Activated CD4-positive, alpha-beta T cell treated with anti-CD3 and anti-CD28 coated beads for 4 hours (primary cell): ENCODE results near the gene ATP1A4.

Experiments
- DNase-seq, 2 donors: peaks; one replicate each; pipeline ENCODE4 v3.0.0-alpha.2; 2020

ATP1A4 gene

DNA sequence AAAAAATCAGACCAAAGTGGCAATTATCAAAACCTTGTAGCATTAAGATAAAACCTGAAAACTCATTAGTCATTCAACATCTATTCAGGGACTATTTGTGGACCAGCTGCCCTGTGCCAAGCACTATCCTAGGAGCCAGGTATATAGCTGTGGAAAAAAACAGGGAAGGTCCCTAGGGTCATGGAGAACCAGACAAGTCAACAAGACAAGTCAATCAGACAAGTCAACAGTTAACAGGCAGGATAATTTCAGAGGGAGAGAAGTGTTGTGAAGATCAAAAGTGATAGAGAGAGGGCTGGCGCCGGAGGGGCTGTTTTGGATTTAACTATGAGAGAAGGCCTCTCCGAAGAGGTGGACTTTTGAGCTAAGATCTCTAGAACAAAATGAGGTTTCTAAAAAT lies 3.3 kb upstream of the ATP1A4 start:
- DNase-seq, result no peak

DNA sequence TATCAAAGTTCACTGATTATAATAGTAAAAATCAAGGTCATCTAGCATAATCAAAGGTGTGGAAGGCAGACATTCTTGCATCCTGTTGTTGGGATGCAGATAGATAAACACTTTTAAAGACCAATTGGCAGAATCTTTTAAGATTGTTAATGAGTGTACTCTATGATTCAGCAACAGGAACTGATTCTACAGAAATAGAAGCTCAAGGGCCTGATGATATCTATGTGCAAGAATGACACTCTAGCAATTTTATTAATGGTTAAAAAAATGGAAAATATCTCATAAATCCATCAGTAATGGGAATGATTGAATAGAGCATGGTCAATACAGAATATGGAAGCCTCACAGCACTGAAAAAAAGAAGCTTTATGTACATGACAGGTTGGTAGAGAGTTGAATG lies 2.2 kb upstream of the ATP1A4 start:
- DNase-seq, result no peak

DNA sequence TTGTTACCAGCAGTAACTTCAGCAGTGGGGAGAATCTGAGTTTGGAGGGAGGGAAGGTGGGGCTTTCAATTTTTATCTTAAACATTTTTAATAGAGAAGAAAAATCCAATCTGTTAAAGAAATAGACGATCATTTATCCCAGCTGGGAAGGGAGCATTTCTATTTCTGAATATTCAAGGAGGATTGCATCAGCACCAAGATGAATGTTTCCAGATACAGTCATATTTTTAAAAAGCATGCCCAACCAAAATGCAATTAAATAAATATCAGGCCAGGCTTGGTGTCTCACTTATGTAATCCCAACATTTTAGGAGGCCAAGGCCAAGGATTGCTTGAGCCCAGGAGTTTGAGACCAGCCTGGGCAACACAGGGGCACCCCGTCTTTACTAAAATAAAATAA lies 1.7 kb upstream of the ATP1A4 start:
- DNase-seq, result no peak

DNA sequence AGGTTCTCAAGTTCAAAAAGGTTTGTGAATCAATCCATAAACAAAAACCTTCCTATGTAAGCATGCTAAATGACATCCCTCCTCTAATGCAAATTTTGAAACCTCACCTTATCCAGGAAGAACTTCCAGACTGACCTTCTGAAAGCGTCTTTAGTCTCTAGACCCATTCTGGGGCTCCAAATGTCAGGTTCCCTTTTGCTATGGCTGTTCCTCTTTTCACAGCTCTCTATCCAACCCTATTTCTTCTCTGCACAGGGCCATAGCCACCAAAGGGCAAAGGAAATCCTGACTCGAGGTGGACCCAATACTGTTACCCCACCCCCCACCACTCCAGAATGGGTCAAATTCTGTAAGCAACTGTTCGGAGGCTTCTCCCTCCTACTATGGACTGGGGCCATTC lies 3.4 kb downstream of the ATP1A4 start:
- no peak for DNase-seq

DNA sequence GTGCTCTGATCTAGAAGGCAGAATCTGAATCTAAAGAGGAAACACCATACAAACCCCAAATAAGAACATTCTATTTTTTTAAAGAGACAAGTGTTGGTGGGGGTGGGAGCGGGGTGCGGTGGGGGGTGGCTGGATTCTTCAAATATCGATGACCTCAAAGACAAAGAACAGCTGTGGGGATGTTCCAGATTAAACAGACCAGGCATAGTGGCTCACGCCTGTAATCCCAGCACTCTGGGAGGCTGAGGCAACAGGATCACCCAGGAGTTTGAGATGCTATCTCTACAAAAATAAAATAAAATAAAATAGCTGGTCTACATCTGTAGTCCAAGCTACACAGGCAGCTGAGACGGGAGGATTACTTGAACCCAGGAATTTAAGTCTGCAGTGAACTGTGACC lies 5.0 kb downstream of the ATP1A4 start:
- no peak for DNase-seq

DNA sequence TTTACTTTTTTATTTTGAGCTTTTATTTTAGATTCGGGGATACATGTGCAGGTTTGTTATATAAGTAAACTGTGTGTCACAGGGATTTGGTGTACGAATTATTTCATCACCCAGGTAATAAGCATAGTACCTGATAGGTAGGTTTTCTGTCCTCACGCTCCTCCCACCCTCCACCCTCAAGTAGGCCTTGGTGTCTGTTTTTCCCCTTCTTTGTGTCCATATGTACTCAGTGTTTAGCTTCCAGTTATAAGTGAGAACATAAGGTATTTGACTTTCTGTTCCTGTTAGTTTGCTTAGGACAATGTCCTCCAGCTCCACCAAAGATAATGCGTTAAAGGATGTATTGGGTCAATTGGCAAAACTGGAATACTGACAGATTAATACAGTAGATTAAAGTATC lies 5.8 kb downstream of the ATP1A4 start:
- no peak for DNase-seq

DNA sequence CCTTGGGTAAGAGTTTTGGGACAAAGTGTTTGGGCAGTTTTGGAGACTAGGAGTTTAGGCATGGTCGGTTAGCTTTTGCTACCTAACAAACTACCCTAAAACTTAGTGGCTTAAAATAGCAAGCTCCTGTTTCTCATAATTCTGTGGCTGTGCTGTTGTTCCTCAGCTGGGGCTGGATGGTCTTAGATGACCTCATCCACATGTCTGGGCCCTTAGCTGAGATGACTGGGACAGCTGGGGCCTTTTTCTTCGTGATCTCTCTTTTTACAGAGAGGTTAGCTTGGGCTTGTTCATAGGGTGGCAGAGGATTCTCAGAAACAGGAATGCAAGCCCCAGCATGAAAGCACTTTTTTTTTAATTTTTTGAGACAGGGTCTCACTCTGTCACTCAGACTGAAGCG lies 6.6 kb downstream of the ATP1A4 start:
- no peak for DNase-seq

DNA sequence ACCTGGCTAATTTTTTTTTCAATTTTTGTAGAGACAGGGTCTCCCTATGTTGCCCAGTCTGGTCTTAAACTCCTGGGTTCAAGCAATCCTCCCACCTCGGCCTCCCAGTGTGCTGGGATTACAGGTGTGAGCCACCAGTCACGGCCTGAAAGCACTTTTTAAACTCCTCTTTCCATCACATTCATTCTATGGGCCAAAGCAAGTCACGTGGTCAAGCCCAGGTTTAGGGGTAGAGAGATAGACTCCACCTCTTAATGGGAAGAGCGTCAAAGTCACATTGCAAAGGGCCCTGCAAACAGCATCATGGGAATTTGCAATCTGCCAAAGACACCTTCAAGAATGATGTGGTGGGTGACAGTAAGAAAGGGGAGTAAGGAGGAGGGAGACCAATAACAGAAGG lies 7.1 kb downstream of the ATP1A4 start:
- no peak for DNase-seq

DNA sequence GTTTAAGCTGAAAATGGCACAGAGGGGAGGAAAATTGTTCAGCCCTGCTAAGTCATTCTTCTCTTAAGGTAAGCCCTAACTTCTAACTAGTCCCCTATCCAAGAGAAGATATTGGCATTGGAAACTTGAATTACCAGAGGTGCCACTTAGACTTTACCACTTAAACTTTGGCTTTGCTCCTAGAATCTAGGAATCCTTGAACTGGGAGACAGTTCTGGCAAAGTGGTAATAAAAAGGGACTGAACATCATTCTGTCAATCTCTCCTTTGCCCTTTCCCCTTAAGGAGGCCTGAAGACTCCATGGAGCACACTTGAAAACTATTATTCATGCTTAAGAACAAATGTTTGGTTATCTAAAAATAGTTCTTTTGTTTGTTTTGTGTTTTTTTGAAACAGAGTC lies 8.4 kb downstream of the ATP1A4 start:
- no peak for DNase-seq

DNA sequence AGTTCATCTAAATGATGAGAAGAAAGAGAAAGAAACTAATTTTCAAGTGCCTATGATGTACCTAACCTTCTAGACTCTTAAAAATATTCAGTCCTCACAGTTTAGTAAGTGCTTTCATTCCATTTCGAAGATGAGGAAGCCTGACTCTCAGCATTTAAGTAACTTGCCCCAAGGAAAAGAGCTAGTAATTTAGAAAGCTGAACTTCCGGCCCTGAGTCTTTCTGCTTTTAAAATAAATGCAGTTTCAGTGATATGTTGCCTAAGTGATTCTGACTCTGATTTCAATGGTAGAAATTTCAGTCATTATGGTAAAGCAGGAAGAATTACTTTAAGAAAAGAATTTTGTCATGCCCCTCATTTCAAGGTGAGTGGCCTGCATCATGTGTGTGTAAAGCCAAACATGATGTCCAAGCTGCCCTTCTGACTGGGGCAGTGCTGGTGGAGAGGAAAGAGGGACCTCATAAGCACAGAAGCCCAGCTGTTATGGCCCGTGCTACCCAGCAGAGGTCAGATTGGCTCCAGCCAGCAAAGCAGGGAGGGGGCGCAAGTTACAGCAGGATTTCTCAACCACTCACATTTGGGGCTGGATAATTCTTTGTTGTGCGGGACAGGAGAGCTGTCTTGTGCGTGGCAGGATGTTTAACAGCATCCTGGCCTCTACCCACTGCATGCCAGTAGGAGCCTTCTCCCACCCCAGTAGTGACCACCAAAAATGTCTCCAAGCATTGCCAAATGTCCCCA lies 10.7 kb downstream of the ATP1A4 start:
- no peak for DNase-seq

DNA sequence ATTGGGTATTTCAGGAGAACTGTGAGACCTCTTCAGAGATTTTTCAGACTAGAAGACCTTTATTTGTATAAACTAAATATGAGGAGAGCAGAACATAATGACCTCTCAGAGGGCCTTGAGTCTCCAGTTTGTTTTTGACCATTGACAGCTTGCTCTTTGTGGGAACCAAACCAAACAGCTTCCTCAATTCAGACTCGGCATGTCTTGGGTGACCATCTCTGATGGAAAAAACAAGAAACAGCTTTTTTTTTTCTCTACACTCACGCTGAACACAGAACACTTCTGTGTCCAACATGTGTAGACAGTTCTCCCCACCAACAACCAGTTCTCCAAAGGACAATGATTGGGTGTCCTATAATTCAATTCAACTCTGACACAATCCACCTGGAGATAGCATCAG lies 11.5 kb downstream of the ATP1A4 start:
- no peak for DNase-seq

DNA sequence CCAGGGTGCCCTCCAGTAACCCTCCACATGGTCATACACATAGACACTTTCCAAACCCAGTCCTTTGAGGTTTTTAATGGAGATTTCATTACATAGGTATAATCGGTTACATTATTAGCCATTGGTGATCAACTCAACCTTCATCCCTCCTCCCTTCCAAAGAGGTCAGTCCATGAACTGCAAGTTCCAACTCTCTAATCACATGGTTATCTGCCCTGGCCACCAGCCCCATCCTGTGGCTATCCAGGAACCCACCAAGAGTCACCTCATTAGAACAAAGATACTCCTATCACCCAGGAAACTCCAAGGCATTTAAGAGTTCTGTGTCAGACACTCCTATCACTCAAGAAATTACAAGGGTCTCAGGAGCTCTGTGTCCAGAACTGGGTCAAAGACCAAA lies 12.2 kb downstream of the ATP1A4 start:
- no peak for DNase-seq

DNA sequence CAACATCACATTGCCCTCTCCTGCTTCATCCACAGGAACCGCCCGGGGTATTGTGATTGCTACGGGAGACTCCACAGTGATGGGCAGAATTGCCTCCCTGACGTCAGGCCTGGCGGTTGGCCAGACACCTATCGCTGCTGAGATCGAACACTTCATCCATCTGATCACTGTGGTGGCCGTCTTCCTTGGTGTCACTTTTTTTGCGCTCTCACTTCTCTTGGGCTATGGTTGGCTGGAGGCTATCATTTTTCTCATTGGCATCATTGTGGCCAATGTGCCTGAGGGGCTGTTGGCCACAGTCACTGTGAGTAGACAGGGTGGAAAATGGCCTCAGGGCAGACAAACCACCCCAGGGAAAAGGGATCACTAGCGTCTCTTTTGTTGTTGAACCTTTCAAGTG lies 12.7 kb downstream of the ATP1A4 start:
- no peak for DNase-seq

DNA sequence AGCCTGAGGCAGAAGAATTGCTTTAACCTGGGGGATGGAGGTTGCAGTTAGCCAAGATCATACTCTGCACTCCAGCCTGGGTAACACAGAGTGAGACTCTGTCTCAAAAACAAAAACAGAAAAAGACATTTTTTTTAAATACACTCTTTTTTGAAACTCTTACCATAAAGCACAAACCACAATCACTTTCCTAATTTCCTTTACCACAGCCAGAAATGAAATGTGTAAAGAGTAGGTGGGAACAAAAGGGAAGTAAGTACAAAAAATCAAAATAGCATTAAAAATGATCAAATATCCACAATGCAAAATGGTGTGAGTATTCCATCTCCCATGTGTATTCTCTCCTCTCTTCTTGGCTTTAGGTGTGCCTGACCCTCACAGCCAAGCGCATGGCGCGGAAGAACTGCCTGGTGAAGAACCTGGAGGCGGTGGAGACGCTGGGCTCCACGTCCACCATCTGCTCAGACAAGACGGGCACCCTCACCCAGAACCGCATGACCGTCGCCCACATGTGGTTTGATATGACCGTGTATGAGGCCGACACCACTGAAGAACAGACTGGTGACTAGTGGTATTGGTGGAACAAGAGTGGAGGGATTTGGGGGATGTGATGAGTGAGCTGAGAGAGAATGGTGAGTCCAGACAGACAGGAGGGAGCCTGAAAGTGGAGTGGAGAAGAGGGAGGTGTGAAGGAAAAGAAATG lies 14.9 kb downstream of the ATP1A4 start:
- DNase-seq, result no peak

DNA sequence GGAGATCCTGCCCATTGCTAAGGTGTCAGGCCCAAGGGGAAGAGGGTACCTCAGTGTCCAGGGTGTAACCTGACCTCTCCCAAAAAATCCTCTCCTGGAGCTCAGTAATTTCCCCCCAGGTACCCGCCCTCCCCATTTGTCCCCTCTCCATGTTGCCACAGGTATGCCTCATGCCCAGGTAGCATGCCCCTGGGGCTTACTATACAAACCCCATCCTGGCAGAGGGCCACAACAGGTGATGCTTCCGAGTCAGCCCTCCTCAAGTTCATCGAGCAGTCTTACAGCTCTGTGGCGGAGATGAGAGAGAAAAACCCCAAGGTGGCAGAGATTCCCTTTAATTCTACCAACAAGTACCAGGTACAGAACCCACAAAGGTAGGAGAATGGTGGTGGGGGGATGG lies 15.7 kb downstream of the ATP1A4 start:
- no peak for DNase-seq

DNA sequence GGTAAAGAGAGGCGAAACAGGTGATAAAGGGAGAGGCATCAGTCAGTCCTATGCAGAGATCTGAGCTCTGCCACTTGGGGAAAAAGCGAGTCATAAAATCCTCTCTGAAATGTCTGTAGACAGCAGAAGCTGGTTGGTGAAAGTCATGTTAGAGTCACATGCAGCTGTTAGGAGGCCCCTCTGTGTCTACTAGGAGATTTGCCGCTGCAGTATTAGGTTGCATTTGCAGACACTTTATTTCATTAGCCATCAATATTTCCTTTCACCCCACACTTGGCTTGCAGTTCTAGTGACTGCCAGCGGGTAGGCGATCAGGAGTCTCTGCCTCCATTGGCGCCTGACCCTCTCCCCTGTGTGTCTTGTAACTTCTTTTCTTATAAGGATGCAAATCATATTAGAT lies 16.2 kb downstream of the ATP1A4 start:
- DNase-seq, result no peak

DNA sequence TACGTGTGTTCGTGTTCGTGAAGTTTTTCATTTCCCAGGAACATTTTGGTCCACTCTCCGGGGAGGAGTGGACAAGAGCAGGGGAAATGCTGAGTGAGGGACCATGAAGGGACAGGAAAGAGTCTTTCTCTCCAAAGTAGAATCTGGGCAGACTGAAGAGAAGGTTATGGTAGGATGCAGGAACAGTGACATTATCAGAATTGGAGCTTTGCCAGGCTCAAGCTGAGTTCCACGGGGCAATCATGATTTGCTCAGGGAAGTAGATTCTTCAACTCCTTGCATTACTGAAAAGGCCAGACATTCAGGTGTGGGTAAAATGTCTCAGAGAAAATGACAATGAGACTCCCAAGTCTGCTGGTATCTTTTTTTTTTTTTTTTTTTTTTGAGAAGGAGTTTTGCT lies 16.6 kb downstream of the ATP1A4 start:
- no peak for DNase-seq

DNA sequence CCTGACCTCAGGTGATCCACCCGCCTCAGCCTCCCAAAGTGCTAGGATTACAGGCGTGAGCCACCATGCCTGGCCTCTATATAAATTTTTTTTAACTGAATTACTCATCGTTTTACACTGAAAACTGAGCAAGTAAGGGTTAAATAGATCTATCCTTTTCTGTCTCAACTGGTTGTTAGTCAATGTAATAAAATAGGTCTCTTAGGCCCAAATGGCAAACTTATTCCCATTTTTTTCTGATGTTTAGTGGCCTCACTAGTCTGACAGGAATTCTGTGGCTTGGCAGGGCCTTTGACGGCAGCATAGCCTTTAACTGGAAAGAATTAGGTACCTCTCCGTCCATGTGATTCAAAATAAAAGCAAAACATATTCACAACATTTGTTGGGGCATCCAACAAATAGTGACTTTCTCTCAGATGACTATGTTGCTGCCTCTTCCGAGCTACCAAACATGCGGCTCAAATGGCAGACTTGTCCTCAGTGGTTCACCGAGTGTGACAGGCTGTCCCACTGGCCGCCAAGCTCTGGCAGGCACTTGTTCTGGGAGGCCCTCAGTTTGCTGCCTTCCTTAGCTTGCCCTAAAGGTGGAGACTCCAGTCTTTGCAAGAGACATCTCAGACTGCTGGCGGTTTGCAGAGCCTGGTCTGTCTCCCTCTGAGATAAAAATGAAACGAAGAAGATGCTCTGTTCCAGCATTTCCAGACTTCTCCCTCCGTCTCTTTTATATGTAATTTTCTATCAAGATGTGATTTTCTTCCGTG lies 17.4 kb downstream of the ATP1A4 start:
- no peak for DNase-seq

DNA sequence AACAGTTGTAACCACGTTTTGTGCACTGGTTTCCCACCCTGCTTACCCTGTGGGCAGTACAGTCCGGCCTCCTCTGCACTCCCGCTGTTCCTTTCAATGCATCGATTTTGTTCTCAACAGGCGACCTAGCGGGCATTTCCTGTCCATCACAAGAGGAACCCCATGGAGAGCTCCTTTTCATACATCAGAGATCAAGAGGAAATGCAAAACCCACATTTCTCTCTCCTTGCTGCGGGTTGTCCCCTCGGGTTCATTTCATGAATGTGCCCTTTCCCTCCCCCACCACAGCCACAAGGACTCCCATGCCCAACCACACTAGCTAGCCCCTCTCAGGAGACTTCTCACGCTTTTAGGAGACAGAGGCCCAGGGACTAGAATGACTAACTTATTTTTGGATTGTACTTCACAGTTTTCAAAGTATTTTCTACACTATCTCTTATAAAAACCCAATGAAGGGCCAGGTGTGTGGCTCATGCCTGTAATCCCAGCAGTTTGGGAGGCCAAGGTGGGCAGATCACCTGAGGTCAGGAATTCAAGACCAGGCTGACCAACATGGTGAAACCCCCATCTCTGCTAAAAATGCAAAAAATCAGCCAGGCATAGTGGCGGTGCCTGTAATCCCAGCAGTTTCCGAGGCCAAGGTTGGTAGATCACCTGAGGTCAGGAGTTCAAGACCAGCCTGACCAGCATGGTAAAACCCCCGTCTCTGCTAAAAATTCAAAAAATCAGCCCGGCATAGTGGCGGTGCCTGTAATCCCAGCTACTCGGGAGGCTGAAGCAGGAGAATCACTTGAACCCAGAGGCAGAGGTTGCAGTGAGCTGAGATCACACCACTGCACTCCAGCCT lies 18.4 kb downstream of the ATP1A4 start:
- no peak for DNase-seq

DNA sequence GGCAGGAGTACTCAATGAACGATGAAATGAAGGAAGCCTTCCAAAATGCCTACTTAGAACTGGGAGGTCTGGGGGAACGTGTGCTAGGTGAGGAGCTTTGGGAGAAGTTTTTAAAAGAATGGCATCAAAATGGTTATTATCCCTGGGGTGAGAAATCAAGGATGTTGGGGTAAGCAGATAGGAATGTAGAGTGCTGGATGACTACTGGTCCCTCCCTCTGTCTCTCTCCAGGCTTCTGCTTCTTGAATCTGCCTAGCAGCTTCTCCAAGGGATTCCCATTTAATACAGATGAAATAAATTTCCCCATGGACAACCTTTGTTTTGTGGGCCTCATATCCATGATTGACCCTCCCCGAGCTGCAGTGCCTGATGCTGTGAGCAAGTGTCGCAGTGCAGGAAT lies 20.0 kb downstream of the ATP1A4 start:
- no peak for DNase-seq

DNA sequence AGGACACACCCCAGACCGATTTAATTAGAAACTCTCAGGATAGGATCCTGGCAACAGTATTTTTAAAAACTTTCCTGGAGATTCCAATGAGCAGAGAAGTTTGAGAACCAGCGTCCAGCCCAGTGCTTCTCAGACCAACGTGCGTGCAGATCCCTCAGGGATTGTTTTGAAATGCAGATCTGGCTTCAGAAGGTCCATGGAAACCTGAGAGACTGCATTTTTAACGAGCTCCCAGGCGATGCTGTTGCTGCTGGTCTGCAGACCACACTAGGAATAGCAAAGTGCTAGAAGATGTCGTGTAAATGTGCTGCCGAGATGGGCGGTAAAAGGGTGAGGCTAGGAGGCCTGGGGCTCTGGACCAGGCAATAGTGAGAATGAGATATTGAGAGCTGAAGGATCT lies 20.6 kb downstream of the ATP1A4 start:
- DNase-seq, result no peak

DNA sequence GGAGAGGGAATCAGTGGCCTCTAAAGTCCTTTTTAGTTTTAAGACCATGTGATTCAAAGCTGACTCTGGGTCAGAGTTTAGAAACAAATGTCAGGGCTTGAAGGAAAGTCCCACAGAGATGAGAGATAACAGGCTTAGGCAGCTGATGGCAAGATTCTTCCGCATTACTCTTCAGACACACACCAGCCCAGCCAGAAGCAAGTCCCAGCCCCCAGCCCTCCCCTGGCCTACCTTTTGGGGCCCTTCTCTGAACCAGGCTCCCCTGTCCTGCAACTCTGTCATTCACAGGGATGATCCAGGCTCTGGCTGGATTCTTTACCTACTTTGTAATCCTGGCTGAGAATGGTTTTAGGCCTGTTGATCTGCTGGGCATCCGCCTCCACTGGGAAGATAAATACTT lies 25.8 kb downstream of the ATP1A4 start:
- no peak for DNase-seq

DNA sequence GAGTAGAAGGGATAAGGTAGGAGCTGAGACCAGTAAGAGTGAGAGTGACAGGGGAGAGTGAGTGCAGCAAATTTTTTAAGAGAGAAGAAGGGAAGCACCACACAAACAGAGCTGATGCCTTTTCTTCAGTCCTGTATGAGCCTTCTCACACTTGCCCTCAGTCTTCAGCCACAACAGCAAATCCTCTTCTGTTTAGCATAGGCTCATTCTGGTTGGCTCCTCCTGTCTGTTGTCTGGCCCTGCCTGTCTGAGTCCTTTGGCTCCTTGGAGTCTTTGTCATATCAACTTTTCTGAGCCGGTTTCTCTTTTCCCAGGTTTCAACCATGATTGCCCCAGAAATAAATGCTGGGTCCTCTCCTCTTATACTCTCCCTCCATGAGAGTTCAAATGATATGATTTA lies 26.3 kb downstream of the ATP1A4 start:
- no peak for DNase-seq
